Posterior cingulate gyrus (tissue), 11 donors: ENCODE measurements around the gene BCAS1.

Source experiments
- DNase-seq, 10 donors: peaks; one replicate each; pipeline versions ENCODE4 v3.0.0 to v3.0.0-alpha.2; 2020 to 2021; ENCODE audit warnings: mixed read lengths in 3 of 10
- intact Hi-C: fragments of 100-400 bp; cut with DNase I; formaldehyde crosslinking; loops from one replicate; pipeline ENCODE4 v1.15.1; 2023

The BCAS1 gene

GRCh38 chr20:54056762-54057639 is 13.4 kb downstream of the BCAS1 start:
- DNase-seq: no peak
- intact Hi-C loops: no loop called here

- no peak for DNase-seq
- intact Hi-C loops: no loop called here
Observed at GRCh38 chr20:54054516-54054915, 15.9 kb downstream of the BCAS1 start.

GRCh38 chr20:54051068-54051467 is 19.3 kb downstream of the BCAS1 start:
- no peak for DNase-seq
- intact Hi-C loops: no loop called here

GRCh38 chr20:54048891-54049545 is 21.4 kb downstream of the BCAS1 start:
- intact Hi-C loops: no loop called here
- DNase-seq: no peak

GRCh38 chr20:54048481-54048880 is 21.9 kb downstream of the BCAS1 start:
- intact Hi-C loops: no loop called here
- no peak for DNase-seq

- no peak for DNase-seq
- intact Hi-C loops: no loop called here
Observed at GRCh38 chr20:54047720-54048119, 22.7 kb downstream of the BCAS1 start.

GRCh38 chr20:54047048-54047447 is 23.3 kb downstream of the BCAS1 start:
- no peak for DNase-seq
- intact Hi-C loops: no loop called here

- intact Hi-C loops: no loop called here
- DNase-seq: no peak
Observed at GRCh38 chr20:54044156-54044555, 26.2 kb downstream of the BCAS1 start.

- DNase-seq: peak in 7 of 10 donors; percentile 29 to 89 (median 56)
- intact Hi-C loops: no loop called here
Observed at GRCh38 chr20:54043076-54043967, 27.1 kb downstream of the BCAS1 start.

GRCh38 chr20:54042021-54042420 is 28.4 kb downstream of the BCAS1 start:
- no peak for DNase-seq
- intact Hi-C loops: no loop called here

- DNase-seq: no peak
- intact Hi-C loops: no loop called here
Observed at GRCh38 chr20:54041336-54041735, 29.1 kb downstream of the BCAS1 start.

- DNase-seq: no peak
- intact Hi-C loops: no loop called here
Observed at GRCh38 chr20:54040531-54040930, 29.9 kb downstream of the BCAS1 start.

- no peak for DNase-seq
- intact Hi-C loops: no loop called here
Observed at GRCh38 chr20:54038961-54039360, 31.4 kb downstream of the BCAS1 start.

- intact Hi-C loops: no loop called here
- no peak for DNase-seq
Observed at GRCh38 chr20:54037525-54037924, 32.9 kb downstream of the BCAS1 start.

- no peak for DNase-seq
- intact Hi-C loops: loop anchor here (10.0 kb wide), 1 partner anchor 85 kb away; no protein-coding TSS in a partner anchor
Observed at GRCh38 chr20:54029643-54030042, 40.8 kb downstream of the BCAS1 start.

- intact Hi-C loops: loop anchor here (10.0 kb wide), 1 partner anchor 84 kb away; no protein-coding TSS in a partner anchor
- no peak for DNase-seq
Observed at GRCh38 chr20:54029176-54029575, 41.2 kb downstream of the BCAS1 start.

- DNase-seq: peak; percentile 36 to 96 (median 73)
- intact Hi-C loops: loop anchor here (10.0 kb wide), 1 partner anchor 84 kb away; no protein-coding TSS in a partner anchor
Observed at GRCh38 chr20:54028276-54029011, 42.0 kb downstream of the BCAS1 start.

- intact Hi-C loops: loop anchor here (10.0 kb wide), 1 partner anchor 83 kb away; no protein-coding TSS in a partner anchor
- DNase-seq: no peak
Observed at GRCh38 chr20:54027704-54028103, 42.7 kb downstream of the BCAS1 start.

GRCh38 chr20:54026295-54027064 is 43.9 kb downstream of the BCAS1 start:
- DNase-seq: peak in 1 of 10 donors; percentile 37
- intact Hi-C loops: loop anchor here (10.0 kb wide), 1 partner anchor 82 kb away; no protein-coding TSS in a partner anchor
